GM12864 (cell line): Measurements from ENCODE around the gene TADA1.

Source experiments
- DNase-seq: peaks from one replicate; pipeline ENCODE4 v3.0.0-alpha.2; 2011; ENCODE audit warnings: low read depth
- H3K4me3 ChIP-seq: 2 replicates; pipeline ENCODE4 v1.5.1; 2011; ENCODE audit warnings: mild to moderate bottlenecking, low read depth, low read length, control low read depth
- TF ChIP-seq, protein P1 (sequence below): IDR thresholded peaks from 2 replicates; pipeline ENCODE4 v1.5.1; 2011; ENCODE audit warnings: low read depth, mild to moderate bottlenecking, moderate library complexity, low read length, control low read depth, inconsistent platforms; ENCODE audit errors: missing control alignments

TADA1 gene

GRCh38 chr1:166906647-166907046, 30.6 kb upstream of the TADA1 start:
- H3K4me3 ChIP-seq, result no peak overlapping the region
- TF ChIP-seq, protein P1, sequence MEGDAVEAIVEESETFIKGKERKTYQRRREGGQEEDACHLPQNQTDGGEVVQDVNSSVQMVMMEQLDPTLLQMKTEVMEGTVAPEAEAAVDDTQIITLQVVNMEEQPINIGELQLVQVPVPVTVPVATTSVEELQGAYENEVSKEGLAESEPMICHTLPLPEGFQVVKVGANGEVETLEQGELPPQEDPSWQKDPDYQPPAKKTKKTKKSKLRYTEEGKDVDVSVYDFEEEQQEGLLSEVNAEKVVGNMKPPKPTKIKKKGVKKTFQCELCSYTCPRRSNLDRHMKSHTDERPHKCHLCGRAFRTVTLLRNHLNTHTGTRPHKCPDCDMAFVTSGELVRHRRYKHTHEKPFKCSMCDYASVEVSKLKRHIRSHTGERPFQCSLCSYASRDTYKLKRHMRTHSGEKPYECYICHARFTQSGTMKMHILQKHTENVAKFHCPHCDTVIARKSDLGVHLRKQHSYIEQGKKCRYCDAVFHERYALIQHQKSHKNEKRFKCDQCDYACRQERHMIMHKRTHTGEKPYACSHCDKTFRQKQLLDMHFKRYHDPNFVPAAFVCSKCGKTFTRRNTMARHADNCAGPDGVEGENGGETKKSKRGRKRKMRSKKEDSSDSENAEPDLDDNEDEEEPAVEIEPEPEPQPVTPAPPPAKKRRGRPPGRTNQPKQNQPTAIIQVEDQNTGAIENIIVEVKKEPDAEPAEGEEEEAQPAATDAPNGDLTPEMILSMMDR, result no peak
- no peak for DNase-seq

DNA sequence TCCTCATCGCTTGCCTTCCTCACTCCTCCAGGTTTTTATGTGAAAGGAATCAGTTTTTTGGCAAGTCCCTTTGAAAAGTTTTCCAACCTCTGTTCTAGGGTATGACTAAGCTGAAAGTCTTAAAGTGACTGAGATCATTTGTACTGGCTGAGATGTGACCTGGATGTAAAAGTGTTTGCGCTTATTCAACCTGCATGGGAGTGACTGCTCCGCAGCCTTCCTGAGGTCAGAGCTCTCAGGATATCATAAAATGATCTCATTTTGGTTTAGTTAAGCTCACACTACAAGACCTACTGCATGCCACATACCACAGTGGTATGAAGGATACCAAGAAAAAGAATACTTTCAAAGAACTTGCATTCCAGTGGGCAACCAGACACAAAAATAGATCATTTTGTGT, 29.8 kb upstream of the TADA1 start:
- no peak overlapping the region for H3K4me3 ChIP-seq
- DNase-seq, result no peak
- TF ChIP-seq, protein P1, result no peak

- no peak overlapping the region for H3K4me3 ChIP-seq
- TF ChIP-seq, protein P1, result no peak
- no peak for DNase-seq
Measured at GRCh38 chr1:166905136-166905535, 29.1 kb upstream of the TADA1 start.

DNA sequence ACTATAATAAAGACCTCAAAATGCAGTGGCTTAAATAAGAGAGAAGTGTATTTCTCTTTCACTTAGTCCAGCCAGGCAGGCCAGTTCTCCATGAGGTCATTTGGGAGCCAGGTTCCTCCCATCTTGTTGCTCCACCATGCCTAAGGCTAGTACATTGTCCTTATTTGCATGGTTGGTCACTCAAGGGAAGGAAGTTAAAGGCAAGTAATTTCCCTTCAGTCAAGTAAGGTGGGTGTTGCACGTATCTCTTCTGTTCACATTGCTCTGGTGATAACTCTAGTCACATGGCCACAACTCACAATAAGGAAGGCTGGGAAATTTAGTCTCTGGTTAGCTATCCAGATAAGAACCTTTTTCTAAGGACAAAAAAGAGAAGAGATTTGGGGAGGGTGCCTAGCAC, 27.2 kb upstream of the TADA1 start:
- DNase-seq, result no peak
- TF ChIP-seq, protein P1, result no peak
- H3K4me3 ChIP-seq, result no peak overlapping the region

DNA sequence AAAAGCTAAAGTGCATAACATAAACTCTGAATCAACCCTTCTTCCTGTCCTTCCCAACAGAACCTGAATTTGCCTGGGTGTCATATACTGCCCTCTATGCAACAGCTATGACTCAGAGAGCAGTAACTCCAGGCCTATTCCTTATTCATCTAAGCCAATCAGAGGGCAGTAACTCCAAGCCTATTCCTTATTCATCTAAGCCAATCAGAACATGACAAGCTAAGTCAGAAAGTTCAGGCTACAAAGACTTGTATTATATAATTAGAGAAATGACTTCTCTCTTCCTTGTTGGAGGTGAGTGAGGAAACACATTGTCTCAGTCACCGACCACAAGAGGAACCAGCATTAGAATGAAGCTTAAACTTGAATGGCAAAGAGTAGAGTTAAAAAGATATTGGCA, 26.2 kb upstream of the TADA1 start:
- TF ChIP-seq, protein P1, result no peak
- no peak for DNase-seq

GRCh38 chr1:166900987-166901386, 24.9 kb upstream of the TADA1 start:
- TF ChIP-seq, protein P1, result no peak
- no peak for DNase-seq
- H3K4me3 ChIP-seq, result no peak overlapping the region

More for the DNA sequence above, 26.2 kb upstream of the TADA1 start:
- H3K4me3 ChIP-seq, result no peak overlapping the region

GRCh38 chr1:166899769-166900168, 23.7 kb upstream of the TADA1 start:
- TF ChIP-seq, protein P1, result no peak
- H3K4me3 ChIP-seq, result no peak overlapping the region
- no peak for DNase-seq
